ENCODE results near the gene HSPG2. TPM values are rescaled to one million over a fixed set of nuclear protein-coding genes. Genes with fewer than 3 reads are reported as not detected.
"Not testable (repeated sequence)": the region's sequence is repeated elsewhere in the genome, so short reads cannot be mapped to it uniquely, and the experiment has no call there.

Gene HSPG2
- total RNA-seq, 1 donor from 2014 or later: 746 TPM

DNA sequence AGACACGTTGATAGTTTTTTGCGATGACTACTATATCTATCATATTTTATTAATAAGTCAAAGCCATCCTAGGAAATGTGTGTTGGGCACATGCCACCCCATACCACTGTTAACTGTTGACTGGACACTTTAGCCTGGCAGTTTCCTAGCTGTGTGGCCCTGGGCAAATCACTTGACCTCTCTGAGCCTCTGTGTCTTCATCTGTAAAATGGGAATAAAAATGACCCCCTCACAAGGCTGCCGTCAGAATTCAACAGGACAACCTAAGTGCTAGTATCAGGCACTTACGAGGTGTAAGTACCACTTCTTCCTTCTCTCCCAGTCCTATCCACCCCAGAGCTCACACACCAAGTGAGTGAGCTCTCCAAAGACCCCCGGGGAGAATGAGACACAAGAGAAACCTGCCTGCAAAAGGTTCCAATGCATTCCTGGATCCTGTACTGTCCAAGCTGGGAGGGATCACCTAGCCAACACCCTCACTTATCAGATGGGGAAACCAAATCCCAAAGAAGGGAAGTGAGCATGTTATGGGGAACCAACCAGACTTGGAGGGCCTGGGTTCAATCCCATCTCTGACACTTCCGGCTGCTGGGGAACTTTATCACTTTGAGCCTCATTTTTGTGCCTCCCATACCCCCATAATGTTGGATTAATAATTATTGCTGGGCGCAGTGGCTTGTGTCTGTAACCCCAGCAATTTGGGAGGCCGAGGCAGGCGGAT is 24.9 kb downstream of the HSPG2 start:
- no peak for DNase-seq (ENCODE audit: low spot score)

DNA sequence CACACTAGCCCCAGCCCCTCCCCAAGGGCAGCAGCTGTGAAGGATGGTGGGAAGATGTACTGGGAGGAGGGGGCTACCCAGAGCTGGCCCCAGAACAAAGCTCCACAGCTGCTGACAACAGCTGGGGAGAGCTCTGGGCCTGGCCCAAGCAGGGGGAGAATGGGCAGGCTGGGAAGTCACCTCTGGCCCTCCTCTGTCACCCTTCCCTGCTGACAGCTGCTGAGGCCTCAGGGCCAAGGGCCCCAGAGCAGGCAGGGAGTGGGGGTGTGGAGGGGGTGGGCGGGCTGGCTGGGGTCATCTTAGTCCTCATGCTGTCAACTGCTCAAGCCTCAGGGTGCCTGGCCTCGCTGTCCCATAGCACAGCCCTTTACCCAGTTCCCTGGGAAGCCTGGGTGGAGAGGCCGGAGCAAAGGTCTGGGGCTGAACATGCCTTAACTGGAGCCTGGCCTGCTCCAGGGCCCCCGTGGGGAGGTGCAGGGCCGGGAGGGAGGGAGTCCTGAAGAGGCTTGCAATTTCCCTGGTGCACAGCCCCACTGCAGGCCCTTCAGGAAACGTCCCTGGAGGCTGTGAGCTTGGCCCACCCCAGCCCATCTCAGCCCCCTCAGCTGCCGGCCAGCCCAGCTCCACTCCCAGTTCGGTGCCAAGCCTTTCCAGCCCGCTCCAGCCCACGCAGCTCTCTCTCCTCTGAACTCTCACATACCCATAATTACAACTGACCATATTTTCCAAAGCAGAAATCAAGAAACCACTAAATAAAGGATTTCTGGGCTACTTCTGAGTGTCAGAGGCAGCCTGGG is 25.7 kb downstream of the HSPG2 start:
- no peak for DNase-seq (ENCODE audit: low spot score)

DNA sequence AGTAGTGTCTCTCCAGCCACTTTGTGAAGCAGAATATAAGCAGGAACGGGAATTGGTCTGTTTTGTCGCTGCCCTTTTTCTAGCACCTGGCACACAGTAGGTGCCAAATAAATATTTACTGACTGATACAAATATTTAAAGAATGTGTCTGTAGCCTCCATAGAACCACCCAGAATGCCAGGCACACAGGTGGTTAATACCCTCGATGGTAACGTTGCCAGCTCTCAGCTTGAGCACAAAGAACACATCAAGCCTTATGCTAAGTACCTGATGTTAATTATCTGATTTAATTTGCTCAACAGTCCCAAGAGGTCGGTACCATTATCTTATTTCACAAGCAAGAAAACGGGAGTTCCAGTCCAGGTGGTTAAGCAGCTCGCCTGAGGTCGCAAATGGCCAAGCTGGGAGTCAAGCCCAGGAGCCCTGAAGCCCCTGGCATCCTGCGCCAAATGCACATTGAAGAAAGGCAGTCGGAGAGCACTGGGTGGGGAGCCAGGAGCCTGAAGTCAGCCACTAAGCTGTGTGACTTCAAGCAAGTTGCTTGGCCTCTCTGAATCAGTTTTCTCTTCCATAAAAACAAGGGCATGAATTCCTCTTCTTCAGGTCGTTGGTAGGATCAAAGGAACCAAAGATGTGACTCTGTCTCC is 26.4 kb downstream of the HSPG2 start:
- no peak for DNase-seq (ENCODE audit: low spot score)

DNA sequence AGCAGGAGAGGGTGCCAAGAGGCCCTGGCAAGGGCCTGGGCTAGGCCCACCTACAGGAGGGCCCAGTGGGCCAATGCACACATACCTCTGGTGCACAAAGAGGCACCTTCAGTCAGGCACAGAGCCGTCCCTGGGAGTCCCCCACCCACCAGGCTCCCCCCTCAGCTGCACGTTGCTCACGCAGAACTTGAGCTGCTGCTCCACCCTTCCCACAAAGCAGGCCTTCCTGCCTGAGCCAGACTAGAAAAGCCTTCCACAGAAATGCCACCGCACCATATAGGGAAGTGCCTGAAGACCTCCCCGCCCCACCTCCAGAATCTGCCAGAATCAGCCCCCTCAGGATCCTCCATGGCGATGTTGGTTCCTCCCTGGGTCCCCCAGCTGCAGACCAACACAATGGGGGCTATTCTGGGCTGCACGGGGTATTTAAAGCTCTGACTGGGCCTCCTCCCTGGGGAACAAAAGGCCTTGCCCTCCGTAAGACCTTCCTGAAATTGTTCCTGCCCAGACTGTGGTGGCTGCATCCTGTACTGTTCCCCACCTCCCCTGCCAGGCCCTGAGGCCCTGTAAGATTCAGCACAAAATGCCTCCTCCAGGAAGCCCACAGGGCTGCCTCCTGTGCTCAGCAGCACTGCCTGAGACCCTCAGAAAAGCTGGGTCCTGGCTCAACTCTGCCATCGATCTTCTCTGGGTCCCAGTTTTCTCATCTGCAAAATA is 27.2 kb downstream of the HSPG2 start:
- peak; percentile 60 for DNase-seq (ENCODE audit: low spot score)

DNA sequence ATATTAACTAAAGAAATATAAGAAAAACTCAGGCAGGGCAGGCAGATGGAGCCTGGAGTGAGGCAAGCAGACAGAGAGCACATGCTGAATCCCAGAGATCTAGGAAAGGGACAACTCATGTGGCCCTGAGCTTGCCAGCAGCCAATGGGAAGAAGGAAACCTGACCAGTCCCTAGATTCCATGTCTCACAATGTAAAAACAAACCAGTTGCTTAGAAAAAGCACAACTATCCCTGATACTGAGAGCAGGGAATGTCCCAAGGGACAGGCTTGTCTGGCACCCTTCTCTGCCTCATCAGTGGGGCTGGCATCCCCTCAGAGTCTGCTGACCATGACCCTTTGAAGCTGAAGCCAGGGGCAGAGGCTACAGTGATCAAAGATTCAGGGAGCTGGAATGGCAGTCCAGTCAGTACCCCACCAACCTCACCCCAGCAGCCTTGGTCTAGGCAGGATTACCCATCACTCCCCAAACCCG is 27.8 kb downstream of the HSPG2 start:
- no peak for DNase-seq (ENCODE audit: low spot score)

- DNase-seq (ENCODE audit: low spot score): not testable (repeated sequence)
Measured at GRCh38 chr1:21907737-21908534, 29.2 kb downstream of the HSPG2 start.

DNA sequence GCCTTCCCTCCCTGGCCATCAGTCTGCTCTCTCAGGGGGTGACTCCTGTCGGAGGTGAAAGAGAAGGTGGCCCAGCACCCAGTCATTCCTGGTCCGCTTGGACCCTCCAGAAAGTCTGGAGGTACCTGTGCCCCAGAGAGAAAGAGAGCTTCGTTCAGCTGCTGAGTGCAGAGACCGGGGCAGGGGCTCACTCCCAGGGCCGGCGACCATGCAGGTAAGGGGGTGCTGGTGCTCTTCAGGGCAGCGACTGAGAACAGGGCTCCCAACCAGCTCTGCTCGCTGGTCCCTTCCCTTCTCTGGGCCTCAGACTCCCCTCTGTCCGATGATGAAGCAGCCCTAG is 30.1 kb downstream of the HSPG2 start:
- no peak for DNase-seq (ENCODE audit: low spot score)

- peak; percentile 66 for DNase-seq (ENCODE audit: low spot score)
Measured at GRCh38 chr1:21906173-21907078, 30.7 kb downstream of the HSPG2 start.

- peak; percentile 85 for DNase-seq (ENCODE audit: low spot score)
Measured at GRCh38 chr1:21904704-21905520, 32.2 kb downstream of the HSPG2 start.

DNA sequence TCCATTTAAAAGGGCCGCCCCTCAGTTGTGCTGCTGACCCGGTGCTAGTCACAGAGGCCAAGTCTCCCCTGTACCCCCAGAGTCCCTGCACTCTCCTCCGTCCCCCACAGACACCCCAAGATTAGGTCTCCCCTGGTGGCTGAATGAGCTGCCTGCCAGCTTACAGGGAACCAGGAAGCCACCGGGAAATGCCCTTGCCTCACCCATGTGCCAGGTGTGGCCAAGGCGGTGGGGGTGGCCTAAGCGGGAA is 32.7 kb downstream of the HSPG2 start:
- no peak for DNase-seq (ENCODE audit: low spot score)

DNA sequence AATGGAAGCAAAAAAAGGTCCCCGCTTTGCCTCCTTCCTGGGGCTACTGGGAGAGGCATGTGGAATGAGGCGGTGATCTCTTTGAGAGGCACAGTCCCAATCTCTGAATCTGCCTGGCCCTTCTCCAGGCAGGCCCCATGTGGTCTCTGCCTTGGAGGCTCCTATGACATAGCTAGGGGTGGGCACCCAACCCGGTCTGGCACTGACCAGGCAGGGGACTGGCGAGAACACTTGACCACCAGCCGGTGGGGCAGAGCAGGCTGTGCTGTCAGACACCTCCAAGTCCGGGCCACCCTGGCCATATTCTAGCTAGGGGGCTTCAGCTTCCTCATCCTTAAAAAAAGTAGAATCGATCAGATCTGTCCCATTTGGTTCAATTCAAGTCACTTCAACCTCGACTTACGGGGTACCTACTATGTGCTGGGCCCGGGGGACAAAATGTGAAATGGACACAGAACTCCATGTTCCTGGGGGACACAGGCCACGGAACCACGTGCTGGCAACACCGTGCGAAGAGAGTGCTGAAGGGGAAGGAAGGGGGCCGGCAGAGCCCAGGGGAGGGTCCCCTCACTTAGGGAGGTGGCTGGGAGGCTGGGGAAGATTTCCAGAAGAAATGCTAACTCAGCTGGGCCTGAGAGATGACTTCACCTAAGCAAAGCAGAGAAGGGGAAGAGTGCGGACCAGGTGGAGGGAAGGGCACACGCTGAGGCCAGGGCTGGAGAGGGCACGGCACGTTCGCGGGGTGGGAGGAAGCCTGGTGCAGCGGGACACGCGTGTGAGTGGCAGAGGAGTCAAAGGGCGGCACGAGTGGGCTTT is 33.3 kb downstream of the HSPG2 start:
- DNase-seq (ENCODE audit: low spot score): no peak

- no peak for DNase-seq (ENCODE audit: low spot score)
Measured at GRCh38 chr1:21902026-21903012, 34.8 kb downstream of the HSPG2 start.

GRCh38 chr1:21901473-21901847 is 35.6 kb downstream of the HSPG2 start:
- DNase-seq (ENCODE audit: low spot score): no peak

DNA sequence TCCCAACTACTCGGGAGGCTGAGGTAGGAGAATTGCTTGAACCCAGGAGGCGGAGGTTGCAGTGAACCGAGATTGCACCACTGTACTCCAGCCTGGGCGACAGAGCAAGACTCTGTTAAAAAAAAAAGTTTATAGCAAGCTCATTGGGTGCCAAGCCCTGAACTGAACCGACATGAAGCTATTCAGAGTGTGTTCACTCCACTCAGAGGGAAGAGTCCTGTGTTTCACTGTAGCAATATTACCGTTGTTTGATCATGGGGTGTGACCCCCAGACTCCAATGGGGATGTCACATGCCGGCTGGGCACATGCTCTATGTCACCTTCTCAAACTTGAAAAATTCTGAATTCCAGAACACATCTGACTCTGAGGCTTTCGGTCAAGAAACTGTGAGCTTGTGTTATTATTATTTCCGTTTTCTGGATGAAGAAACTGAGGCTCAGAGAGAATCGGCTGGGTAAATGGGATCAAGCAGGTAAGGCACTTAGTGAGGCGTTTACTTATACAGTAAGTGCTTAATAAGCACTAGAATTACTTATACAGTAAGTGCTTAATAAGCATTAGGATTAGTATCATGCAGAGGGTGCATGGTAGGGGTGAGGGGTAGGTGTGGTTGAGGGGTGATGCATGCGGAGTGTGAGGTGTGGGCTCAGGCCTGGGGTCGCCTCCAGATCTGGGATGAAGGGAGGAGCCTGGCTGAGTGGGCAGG is 36.2 kb downstream of the HSPG2 start:
- DNase-seq (ENCODE audit: low spot score): no peak

DNA sequence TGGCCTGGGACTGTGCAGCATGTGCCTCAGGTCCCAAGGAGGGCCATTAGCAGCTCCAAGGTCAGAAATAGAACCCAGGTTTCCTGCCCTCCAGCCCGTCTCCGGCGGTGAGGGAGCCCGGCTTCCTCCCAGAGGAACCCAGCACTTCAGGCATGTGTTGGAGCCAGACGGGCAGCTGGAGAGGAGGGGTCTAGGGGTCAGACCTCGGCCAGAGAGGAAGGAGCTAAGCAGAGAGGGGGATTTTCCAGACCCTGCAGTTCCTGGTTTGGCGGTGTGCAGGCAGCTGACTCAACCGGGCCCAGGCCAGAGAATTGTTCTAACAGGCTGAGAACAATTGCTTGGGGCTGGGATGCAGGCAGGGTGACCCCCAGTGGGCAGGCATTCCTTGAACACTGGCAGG is 37.1 kb downstream of the HSPG2 start:
- no peak for DNase-seq (ENCODE audit: low spot score)

DNA sequence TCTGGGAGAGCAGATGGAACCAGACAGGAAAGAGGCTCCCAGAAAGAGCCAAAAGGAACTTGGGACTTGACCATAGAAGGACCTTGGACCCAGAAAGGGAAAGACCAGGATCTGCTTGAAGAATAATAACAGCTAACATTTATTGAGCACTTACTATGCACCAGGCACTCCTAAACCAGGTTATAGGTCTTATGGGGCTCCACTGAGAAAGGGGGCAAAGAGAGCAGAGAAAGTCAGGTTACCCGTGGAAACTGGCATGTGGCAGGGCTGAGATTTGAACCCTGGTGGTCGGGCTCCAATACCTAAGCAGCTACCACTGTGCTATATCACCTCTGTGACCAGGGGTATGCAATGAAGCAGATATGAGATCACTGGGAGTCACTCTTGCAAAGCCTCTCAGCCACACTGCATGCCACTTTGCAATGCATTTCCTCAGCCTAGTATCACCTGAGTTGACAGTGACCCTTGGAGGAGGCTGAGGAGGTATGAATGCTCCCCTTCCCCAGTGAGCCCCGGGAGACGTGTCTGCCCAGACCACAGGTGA is 37.8 kb downstream of the HSPG2 start:
- DNase-seq (ENCODE audit: low spot score): no peak
